HG02870 (cell line): ENCODE data around the gene TRDN.
"Not testable (repeated sequence)": the region's sequence is repeated elsewhere in the genome, so short reads cannot be mapped to it uniquely, and the experiment has no call there.

Experiments
- ATAC-seq: cut with Tn5 transposase; IDR thresholded peaks from one replicate; pipeline ENCODE4 v1.9.1; 2021; ENCODE audit warnings: mild to moderate bottlenecking, moderate library complexity; ENCODE audit not compliant: unreplicated experiment

Gene TRDN

GRCh38 chr6:123515715-123516114 lies 121.0 kb downstream of the TRDN start:
- ATAC-seq, result no peak

- no peak for ATAC-seq
These were observed 127.6 kb downstream of the TRDN start for GRCh38 chr6:123509112-123509511.

GRCh38 chr6:123508290-123508689 lies 128.5 kb downstream of the TRDN start:
- ATAC-seq, result no peak

- no peak for ATAC-seq
These were observed 129.2 kb downstream of the TRDN start for GRCh38 chr6:123507582-123507981.

- ATAC-seq, result no peak
These were observed 133.1 kb downstream of the TRDN start for GRCh38 chr6:123503619-123504018.

GRCh38 chr6:123497025-123497424 lies 139.7 kb downstream of the TRDN start:
- no peak for ATAC-seq

- ATAC-seq, result no peak
These were observed 147.2 kb downstream of the TRDN start for GRCh38 chr6:123489589-123489988.

GRCh38 chr6:123480986-123481385 lies 155.8 kb downstream of the TRDN start:
- ATAC-seq, result no peak

- not testable (repeated sequence) for ATAC-seq
These were observed 164.6 kb downstream of the TRDN start for GRCh38 chr6:123472025-123472702.

- ATAC-seq, result no peak
These were observed 169.4 kb downstream of the TRDN start for GRCh38 chr6:123467392-123467791.

GRCh38 chr6:123462152-123462551 lies 174.6 kb downstream of the TRDN start:
- no peak for ATAC-seq

- ATAC-seq, result no peak
These were observed 178.5 kb downstream of the TRDN start for GRCh38 chr6:123458218-123458617.

- ATAC-seq, result no peak
These were observed 179.9 kb downstream of the TRDN start for GRCh38 chr6:123456836-123457235.

- no peak for ATAC-seq
These were observed 182.3 kb downstream of the TRDN start for GRCh38 chr6:123454448-123454847.

- not testable (repeated sequence) for ATAC-seq
These were observed 183.7 kb downstream of the TRDN start for GRCh38 chr6:123453071-123453470.

GRCh38 chr6:123448306-123448884 lies 188.4 kb downstream of the TRDN start:
- no peak for ATAC-seq

GRCh38 chr6:123447315-123447937 lies 189.3 kb downstream of the TRDN start:
- ATAC-seq, result no peak

- no peak for ATAC-seq
These were observed 197.4 kb downstream of the TRDN start for GRCh38 chr6:123439371-123439770.

- no peak for ATAC-seq
These were observed 202.6 kb downstream of the TRDN start for GRCh38 chr6:123434186-123434585.

GRCh38 chr6:123430970-123431369 lies 205.8 kb downstream of the TRDN start:
- ATAC-seq, result no peak

- no peak for ATAC-seq
These were observed 209.7 kb downstream of the TRDN start for GRCh38 chr6:123427008-123427407.

GRCh38 chr6:123423130-123423529 lies 213.6 kb downstream of the TRDN start:
- no peak for ATAC-seq
